NCI-H748 (cell line): ENCODE data around the gene ZNF598.
"Not testable (repeated sequence)": the region's sequence is repeated elsewhere in the genome, so short reads cannot be mapped to it uniquely, and the experiment has no call there.

Experiments used
- DNase-seq: peaks from one replicate; lab custom pipeline; 2025; ENCODE audit not compliant: unreplicated experiment; lab: John Stamatoyannopoulos, UW

Gene ZNF598

DNA sequence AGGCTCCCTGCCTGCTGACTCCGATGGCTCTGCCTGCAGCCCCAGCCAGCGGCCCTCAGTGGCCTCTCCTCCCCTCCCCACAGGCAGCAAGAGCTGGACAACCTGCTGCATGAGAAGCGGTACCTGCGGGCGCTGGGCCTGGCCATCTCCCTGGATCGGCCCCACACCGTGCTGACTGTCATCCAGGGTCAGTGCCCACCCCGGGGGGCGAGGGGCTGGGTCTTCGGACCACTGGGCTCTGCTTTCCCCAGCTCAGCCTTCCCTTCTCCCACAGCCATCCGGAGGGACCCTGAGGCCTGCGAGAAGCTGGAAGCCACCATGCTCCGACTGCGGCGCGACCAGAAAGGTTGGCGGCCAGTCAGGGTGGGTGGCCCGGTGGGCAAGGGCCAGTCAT lies 31.7 kb downstream of the ZNF598 start:
- no peak for DNase-seq

DNA sequence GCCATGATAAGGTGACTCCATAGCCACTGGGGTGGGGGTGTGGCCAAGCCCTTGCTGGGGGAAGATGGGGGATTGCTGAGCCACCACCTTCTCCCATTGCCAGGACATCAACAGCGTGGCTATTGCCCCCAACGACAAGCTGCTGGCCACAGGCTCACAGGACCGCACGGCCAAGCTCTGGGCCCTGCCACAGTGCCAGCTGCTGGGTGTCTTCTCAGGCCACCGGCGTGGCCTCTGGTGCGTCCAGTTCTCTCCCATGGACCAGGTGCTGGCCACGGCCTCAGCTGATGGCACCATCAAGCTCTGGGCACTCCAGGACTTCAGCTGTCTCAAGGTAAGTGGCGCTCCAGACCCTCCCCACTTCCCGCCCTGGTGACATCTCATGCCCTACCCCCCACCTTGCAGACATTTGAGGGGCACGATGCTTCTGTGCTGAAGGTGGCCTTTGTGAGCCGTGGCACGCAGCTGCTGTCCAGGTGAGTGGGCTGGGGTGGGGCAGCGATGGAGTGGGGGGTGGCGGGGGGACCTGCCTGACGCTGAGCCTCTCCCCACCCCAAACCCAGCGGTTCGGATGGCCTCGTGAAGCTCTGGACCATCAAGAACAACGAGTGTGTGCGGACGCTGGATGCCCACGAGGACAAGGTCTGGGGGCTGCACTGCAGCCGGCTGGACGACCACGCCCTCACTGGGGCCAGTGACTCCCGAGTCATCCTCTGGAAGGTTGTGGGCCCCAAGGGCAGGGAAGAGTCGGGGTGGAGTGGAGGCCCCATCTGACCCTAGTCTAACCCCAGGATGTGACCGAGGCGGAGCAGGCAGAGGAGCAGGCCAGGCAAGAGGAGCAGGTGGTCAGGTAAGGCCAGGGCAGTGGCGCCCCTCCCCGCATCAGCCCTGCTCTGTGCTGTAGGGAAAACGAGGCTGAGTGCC lies 32.4 kb downstream of the ZNF598 start:
- DNase-seq: no peak

DNA sequence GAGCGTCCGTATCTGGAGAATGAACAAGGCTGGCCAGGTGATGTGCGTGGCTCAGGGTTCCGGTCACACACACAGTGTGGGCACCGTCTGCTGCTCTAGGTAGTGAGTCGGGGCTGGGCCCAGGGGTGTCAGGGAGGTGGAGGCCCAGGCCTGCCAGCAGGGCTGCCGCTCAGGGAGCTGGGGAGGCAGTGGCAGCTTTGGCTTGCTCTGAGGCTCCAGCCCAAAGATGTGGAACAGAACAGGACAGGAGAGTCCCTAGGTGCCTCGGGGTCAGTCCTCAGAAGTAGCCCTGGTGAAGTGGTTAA lies 33.5 kb downstream of the ZNF598 start:
- no peak for DNase-seq

DNA sequence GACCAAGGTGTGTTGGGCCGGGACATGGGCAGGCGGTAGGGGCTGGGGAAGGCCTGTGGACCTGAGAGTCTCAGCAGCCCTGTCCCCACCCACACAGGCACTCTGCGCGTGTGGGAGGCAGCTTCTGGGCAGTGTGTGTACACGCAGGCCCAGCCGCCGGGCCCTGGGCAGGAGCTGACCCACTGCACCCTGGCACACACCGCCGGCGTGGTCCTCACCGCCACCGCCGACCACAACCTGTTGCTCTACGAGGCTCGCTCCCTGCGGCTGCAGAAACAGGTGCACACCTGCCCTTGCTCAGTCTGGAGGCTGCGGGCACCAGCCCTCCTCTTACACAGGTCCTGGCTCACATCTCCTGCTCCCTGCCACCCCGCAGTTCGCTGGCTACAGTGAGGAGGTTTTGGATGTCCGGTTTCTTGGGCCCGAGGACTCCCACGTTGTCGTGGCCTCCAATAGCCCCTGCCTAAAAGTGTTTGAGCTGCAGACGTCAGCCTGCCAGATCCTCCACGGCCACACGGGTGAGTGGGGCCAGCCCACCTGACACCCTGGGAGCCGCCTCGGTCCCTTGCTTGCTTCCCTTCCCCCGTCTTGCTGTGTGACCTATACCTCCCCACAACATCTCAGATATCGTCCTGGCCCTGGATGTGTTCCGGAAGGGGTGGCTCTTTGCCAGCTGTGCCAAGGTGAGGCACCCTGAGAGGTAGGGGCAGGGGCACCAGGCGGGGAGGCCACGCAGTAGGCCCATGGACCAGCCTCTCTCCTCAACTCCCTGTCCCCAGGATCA lies 34.0 kb downstream of the ZNF598 start:
- no peak for DNase-seq

DNA sequence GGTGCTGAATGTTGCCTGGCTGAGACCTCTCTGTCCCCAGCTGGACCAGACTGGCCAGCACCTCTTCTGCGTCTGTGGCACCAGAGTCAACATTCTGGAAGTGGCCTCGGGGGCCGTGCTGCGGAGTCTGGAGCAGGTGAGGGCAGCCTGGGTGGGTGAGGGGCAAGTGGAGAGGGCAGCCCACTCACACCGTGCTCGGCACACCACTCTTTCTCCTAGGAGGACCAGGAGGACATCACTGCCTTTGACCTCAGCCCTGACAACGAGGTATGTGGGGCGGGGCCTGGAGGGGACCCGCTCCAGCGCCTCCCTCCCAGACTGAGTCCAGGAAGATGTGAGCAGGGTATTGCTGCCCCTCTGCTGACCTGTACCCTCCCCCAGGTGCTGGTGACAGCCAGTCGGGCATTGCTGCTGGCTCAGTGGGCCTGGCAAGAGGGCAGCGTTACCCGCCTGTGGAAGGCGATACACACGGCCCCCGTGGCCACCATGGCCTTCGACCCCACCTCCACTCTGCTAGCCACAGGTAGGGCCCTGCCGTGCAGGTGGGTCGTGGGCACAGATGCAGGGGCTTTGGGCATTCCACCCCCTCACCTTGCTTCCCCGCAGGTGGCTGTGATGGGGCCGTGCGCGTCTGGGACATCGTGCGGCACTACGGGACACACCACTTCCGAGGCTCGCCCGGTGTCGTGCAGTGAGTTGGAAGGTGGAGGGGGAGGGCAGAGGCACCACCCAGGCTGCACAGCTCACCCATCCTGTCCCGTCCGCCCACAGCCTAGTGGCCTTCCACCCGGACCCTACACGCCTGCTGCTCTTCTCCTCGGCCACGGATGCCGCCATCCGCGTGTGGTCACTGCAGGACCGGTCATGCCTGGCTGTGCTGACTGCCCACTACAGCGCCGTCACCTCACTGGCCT lies 35.2 kb downstream of the ZNF598 start:
- no peak for DNase-seq

DNA sequence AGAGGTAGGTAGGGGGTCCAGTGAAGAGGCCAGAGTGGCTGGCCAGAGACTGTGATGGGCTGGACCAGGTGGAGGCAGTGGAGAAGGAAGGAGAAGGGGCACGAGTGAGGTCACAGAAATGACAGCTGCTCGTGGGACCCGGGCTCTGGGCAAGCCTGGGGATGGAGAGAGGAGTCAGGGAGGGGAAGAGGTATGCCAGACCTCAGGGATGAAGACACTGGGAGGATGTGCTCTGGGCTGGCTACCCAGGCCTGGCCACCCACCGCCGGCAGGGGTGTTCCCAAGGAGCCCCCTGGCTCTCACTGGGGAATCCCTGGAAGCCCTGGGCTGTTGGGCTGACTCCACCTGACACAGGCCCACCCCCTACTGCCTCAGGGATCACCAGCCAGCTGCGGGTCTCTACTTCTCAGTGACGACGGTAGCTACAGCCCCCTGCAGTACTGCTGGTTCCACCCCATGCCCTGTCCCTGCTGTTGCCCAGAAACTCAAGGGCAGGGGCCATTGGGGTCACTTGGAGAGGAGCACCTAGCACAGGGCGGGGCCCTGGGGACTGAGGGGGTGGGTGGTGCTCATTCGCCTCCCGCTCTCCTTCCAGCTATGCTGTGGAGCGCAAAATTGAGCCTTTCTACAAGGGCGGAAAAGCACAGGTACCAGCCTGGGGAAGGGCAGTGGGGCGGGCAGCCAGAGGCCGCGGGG lies 36.0 kb downstream of the ZNF598 start:
- no peak for DNase-seq

DNA sequence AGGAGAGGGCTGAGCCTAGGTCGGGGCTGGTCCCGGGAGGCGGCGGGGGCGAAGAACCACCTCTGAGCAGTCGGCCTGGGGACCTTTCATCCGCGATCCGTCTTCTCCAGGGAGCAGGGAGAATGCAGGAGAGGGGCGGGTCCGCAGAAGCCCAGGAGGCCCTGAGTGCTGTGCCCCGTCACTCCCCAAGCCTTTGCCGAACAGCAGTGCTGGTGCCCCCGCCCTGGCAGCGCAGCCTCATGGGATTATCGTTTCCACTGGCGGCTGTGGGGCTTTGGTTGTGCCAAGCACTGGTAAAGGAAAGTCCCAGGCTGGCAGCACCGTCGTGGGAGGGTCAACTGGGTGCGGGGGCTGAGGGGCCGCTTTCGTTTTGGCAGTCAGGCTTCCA lies 37.1 kb downstream of the ZNF598 start:
- DNase-seq: no peak

DNA sequence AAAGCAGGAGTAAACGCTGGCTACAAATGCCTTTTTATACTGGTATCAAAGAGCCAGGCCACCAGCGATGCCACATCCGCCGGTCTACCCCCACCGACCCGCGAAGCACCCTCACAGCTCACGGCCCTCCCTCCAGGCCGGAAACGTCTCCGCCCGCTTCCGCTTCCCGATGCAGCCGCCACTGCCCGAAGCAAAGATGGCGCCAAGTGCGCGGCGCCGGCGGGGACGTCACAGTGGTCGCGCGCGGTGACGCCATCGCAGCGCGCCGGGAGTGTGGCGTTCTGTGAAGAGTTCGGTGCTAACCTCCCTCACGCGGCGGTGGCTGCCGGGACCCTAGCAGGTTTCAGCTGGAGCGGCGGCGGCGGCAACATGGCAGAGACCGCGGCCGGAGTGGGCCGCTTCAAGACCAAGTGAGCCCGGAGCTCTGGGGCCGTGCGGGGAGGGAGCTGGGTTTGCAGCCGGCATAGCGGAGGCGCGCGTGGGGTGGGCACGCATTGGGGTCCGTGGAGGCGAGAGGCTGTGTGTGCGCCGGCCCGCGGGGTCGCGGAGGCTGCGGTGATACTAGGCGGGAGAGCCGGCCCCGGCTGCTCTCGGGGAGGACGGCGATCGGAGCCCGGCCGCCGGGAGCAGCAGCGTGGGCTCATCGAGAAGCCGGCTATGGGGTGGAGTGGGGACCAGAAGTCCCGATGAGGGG lies 37.7 kb downstream of the ZNF598 start, which contains the start of gene TBL3:
Gene TBL3 (plus strand): TSS at position 258 of the 694 bp plus-strand sequence. CDS start 112 bp downstream, at position 370.
- DNase-seq: peak; percentile 91

DNA sequence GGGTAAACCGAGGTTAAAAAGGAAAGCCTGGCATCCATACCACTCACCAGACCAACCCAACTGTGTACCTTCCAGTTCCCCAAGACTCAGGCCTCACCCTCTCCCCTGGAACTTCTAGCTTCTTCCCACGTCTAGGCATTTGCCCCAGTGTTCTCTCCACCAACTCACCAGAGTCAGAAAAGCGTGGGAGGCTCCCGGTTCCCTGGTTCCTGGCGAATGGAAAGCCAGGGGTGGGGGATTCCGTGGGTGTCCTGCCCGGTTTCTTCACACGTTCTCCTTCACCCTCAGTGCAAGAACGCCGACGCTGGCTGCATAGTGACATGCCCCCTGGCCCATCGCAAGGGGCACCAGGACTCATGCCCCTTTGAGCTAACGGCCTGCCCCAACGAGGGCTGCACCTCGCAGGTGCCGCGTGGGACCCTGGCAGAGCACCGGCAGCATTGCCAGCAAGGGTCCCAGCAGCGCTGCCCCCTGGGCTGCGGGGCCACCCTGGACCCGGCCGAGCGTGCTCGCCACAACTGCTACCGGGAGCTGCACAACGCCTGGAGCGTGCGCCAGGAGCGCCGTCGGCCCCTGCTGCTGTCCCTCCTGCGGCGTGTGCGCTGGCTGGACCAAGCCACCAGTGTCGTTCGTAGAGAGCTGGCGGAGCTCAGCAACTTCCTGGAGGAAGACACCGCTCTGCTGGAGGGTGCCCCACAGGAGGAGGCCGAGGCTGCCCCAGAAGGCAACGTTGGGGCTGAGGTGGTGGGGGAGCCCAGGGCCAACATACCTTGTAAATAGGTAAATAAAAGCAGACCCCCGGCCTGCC lies 41.3 kb downstream of the ZNF598 start:
- DNase-seq: no peak

DNA sequence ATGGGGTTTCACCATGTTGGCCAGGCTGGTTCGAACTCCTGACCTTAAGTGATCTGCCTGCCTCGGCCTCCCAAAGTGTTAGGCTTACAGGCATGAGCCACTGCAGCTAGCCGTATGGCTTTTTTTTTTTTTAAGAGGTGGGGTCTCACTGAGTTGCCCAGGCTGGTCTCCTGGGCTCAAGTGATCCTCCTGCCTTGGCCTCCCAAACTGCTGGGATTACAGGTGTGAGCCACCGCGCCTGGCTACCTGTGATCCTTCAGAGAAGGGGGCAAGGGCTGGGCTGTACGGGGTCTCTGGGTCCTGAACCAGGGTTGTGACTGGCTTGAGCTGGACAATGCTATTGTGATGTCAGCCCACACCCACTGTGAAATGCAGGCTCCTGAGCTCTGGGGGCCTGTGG lies 43.2 kb downstream of the ZNF598 start, which contains the start of gene RNF151:
Gene RNF151 (plus strand): TSS at position 397 of the 400 bp plus-strand sequence. CDS start 26 bp downstream, outside the sequence.
- DNase-seq: no peak

DNA sequence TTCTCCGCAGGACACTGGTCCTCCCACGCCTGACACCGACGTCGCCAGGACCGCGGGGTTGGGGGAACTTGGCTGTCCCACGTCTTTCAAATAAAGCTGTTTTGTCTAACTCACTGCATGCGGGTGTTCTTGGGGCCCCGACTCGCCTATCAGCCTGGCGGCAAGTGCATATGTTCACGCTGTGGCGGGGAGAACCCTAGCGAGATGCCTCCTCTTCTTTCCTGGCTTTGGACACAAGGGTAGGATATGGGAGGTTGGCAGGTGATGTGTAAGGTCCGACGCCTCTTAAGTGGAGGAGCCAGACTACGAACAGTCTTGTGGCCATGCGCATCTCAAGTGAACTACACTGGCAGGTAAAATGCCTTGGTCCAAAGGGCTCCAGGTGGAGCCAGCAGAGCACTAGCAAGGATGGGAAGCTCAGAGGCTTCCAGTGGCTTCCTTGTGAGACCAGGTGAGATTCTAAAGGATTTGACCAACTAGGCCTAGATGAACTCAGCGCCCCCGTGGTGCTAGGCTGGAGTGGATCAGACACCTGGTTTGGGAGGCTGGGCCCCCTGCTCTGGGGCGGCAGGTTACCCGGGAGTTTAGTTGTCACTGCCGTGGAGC lies 44.1 kb downstream of the ZNF598 start:
- peak; percentile 7 for DNase-seq

DNA sequence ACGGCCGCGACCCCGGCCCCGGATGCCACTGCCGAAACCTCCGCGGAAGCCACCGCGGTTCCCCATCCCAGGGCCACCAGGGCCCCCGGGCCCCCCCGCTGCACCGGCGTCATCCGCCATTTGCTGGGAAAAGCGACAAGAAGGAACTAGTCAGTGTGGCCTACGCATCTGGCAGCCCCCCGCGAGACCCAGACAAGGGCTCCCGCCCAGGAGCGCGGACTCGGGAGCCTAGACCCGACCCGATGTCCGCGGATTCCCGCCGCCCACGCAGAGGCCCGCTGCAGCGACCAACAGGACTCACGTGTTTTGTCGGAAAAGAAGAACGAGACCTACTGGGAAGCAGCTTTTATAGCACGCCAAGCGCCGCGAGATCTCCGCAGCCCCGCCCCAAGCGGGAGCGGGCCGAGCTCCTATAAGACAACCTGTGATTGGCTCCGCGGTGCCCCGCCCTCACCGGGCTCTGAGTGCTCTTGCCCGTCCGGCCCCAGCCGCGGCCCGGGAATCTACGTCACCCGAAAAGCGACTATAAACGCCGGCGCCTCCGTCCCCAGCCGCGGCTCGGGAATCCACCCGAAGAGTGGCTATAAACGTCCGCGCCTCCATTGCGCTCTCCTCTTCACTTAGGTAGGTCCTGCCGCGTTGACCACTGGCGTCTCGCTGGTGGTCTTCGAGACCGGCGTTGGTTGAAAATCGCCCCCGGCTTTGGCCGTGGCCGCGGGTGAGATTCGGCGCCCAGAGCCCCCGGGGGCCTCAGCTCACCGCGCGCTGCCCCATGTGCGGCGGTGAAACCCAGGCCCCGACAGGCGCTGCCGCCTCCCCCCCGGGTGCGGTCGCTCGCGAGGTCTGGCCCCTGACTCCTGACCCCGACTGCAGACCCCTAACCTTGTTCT lies 44.9 kb downstream of the ZNF598 start, which contains the start of gene RPS2:
Gene RPS2 (minus strand): TSS at position 321 of the 890 bp plus-strand sequence. CDS start 201 bp downstream, at position 120.
- DNase-seq: peak; percentile 97

DNA sequence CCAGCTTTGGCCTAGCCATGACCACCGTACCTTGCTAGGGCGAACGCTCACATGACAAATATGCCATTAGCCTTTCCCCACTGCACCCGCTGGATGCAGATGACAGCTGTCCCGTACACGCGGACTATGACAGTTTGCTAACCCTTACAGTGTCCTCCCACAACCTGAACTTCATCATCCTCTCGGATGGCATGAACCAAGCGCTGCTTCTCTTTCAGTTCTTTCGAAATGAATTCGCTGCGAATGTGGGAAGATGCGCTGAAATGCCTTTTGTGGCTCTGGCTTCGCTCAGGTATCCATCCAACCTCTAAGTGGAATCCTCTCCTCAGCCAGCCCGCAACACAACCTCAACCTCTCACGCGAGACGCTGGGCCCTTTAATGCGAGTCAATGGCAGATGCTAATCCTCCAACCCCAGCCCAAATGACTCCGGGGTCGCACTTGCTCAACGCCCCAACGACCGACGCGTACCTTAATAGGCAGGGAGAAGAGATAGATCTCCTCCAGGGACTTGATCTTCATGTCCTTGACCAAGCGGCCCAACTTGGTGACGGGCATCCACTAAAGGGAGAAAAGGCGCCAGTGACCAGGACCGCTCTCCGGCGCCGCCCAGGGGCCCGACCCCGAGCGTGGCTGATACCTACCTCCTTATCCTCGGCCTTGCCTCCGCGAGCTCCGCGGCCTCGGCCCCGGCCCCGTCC lies 45.7 kb downstream of the ZNF598 start:
- peak; percentile 46 for DNase-seq

DNA sequence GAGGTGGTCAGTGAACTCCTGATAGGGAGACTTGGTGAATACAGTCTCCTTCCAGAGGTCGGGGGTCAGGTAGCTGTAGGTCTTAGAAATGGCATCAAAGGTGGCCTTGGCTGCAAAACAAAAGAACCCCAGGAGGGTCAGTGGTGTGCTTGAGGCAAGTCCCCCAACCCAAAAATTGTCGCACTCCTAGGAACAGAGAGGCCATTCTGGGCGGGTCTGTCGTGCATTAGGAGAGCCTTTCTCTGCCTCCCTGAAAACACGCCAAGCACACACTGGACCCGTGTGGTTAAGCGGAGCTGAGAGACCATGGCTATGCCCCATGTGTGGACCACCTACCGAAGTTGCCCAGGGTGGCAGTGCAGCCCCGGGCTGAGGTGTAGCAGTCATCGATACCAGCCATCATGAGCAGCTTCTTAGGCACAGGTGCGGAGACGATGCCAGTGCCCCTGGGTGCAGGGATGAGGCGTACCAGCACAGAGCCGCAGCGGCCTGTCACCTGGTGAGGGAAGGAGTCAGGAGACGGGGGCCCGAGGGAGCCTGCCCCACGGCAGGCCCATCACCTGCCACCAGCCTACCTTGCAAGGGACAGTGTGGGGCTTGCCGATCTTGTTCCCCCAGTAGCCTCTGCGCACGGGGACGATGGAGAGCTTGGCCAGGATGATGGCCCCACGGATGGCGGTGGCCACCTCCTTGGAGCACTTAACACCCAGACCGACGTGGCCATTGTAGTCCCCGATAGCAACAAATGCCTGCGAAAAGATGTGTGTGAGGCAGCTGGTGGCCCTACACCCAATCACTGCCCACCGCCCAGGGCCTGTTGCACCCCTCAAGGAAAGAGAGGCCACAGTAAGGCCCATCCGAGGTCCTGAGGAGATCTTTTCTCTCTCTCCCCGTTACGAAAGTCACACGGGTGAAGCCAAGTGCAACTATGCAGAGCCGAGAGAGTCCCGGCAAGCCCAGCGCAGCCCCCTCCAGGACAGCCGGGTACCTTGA lies 47.2 kb downstream of the ZNF598 start:
- DNase-seq: not testable (repeated sequence)

DNA sequence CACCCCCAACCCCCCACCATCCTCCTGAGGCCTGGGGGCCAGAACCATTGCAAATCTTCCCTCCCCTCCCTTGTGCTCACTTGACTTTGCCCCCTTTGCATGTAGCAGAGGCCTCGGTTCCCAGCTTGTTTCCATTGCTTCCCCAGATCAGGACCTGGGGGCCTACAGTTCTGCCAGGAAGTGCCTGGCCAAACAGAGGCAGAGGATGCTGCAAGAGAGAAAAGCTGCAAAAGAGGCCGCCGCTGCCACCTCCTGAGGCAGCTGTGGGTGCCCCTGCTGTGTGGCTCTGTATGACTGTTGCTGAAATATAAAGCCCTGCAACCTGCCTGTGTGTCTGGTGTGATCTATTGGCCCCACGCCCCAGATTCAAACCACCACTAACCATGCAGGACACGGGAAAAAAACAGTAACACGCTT lies 48.0 kb downstream of the ZNF598 start:
- no peak for DNase-seq
